HepG2 (cell line): Measurements from ENCODE around the gene DHRS13. TPM values are rescaled to one million over a fixed set of nuclear protein-coding genes. Genes with fewer than 3 reads are reported as not detected.

ENCODE experiments used
- CBX5 ChIP-seq: sonication (generic); formaldehyde crosslinking; IDR thresholded peaks from 2 replicates; pipeline ENCODE4 v1.4.0; 2020; ENCODE audit warnings: missing genetic modification reagents, borderline replicate concordance
- CERS6 ChIP-seq: sonication (generic); formaldehyde crosslinking; IDR thresholded peaks from 2 replicates; pipeline ENCODE4 v1.5.0; 2020; ENCODE audit warnings: missing genetic modification reagents
- EHMT2 ChIP-seq: fragments of 200-600 bp; sonication (generic); IDR thresholded peaks from 2 replicates; pipeline ENCODE4 v1.7.0; 2017; ENCODE audit warnings: antibody characterized with exemption, low read depth, low read length, borderline replicate concordance
- HNF4A ChIP-seq: sonication (generic); formaldehyde crosslinking; IDR thresholded peaks from 2 replicates; pipeline ENCODE4 v1.4.0; 2020; ENCODE audit warnings: missing genetic modification reagents
- MAF1 ChIP-seq: sonication (generic); formaldehyde crosslinking; IDR thresholded peaks from 2 replicates; pipeline ENCODE4 v1.5.0; 2020; ENCODE audit warnings: missing genetic modification reagents, borderline replicate concordance
- NCOA5 ChIP-seq: sonication (generic); formaldehyde crosslinking; IDR thresholded peaks from 2 replicates; pipeline ENCODE4 v1.4.0; 2020; ENCODE audit warnings: missing genetic modification reagents
- PHB2 ChIP-seq: fragments of 450-650 bp; IDR thresholded peaks from 2 replicates; pipeline ENCODE4 v1.6.1; 2018; ENCODE audit not compliant: partially characterized antibody
- PHF8 ChIP-seq: sonication (generic); formaldehyde crosslinking; IDR thresholded peaks from 2 replicates; pipeline ENCODE4 v1.5.0; 2020; ENCODE audit warnings: missing genetic modification reagents
- PITX1 ChIP-seq: sonication (generic); formaldehyde crosslinking; IDR thresholded peaks from 2 replicates; pipeline ENCODE4 v1.5.1; 2020; ENCODE audit warnings: mild to moderate bottlenecking, missing genetic modification reagents
- REXO4 ChIP-seq: sonication (generic); formaldehyde crosslinking; IDR thresholded peaks from 2 replicates; pipeline ENCODE4 v1.8.0; 2022; ENCODE audit warnings: missing genetic modification reagents, mild to moderate bottlenecking, borderline replicate concordance
- RXRB ChIP-seq: IDR thresholded peaks from 2 replicates; pipeline ENCODE4 v1.6.1; 2016; ENCODE audit warnings: borderline replicate concordance, missing genetic modification reagents, missing compliant biosample characterization
- SALL2 ChIP-seq: sonication (generic); formaldehyde crosslinking; IDR thresholded peaks from 2 replicates; pipeline ENCODE4 v1.8.1; 2023; ENCODE audit warnings: mild to moderate bottlenecking, missing genetic modification reagents, inconsistent platforms
- ZFP91 ChIP-seq: sonication (generic); formaldehyde crosslinking; IDR thresholded peaks from 2 replicates; pipeline ENCODE4 v1.9.0; 2022; ENCODE audit warnings: missing genetic modification reagents, mild to moderate bottlenecking, borderline replicate concordance
- ZIK1 ChIP-seq: sonication (generic); formaldehyde crosslinking; IDR thresholded peaks from 2 replicates; pipeline ENCODE4 v1.5.0; 2020; ENCODE audit warnings: mild to moderate bottlenecking, low read depth, missing genetic modification reagents, borderline replicate concordance
- ZMAT5 ChIP-seq: sonication (generic); formaldehyde crosslinking; IDR thresholded peaks from 2 replicates; pipeline ENCODE4 v1.5.0; 2020; ENCODE audit warnings: mild to moderate bottlenecking, low read depth, missing genetic modification reagents, borderline replicate concordance
- ZNF34 ChIP-seq: sonication (generic); formaldehyde crosslinking; IDR thresholded peaks from 2 replicates; pipeline ENCODE4 v1.4.0; 2020; ENCODE audit warnings: mild to moderate bottlenecking, missing genetic modification reagents, borderline replicate concordance
- ZNF780A ChIP-seq: sonication (generic); formaldehyde crosslinking; IDR thresholded peaks from 2 replicates; pipeline ENCODE4 v1.8.0; 2022; ENCODE audit warnings: mild to moderate bottlenecking, missing genetic modification reagents, moderate library complexity
- polyA plus RNA-seq, 8 experiments: library from polyadenylated mRNA; depleted of rRNA in 3 of 8; stranded (reverse) in 7 of 8; unstranded in 1 of 8; fragments of >200 nt; fragmentation: Illumina TruSeq in 4 of 8; extraction: Trizol in 4 of 8; gene quantifications; 2 replicates each; pipeline versions ENCODE4 v1.2.1 to v1.2.3, GENCODE V29; 2011 to 2016; ENCODE audit warnings: low read depth in 4 of 8, missing spikeins in 1 of 8, mixed read lengths in 1 of 8; ENCODE audit not compliant: insufficient read depth in 1 of 8
- total RNA-seq, 5 experiments: library from RNA; depleted of rRNA; stranded (reverse); fragments of >200 nt; fragmentation: Illumina TruSeq; extraction: Trizol; gene quantifications; 2 replicates each; pipeline ENCODE4 v1.2.3, GENCODE V29; 2016; ENCODE audit warnings: low read depth in 1 of 5
- TF ChIP-seq, protein P1 (sequence below), 2 experiments: sonication (generic) in 1 of 2; formaldehyde crosslinking in 1 of 2; IDR thresholded peaks; 2 replicates each; pipeline versions ENCODE4 v1.5.1 to v1.6.1; 2011 to 2020; ENCODE audit warnings: borderline replicate concordance in 1 of 2, low read depth in 1 of 2, low read length in 1 of 2, mild to moderate bottlenecking in 1 of 2, missing genetic modification reagents in 1 of 2, moderate library complexity in 1 of 2
- TF ChIP-seq, protein P2 (sequence below): sonication (generic); formaldehyde crosslinking; IDR thresholded peaks from 2 replicates; pipeline ENCODE4 v1.8.1; 2023; ENCODE audit warnings: mild to moderate bottlenecking, missing genetic modification reagents

DHRS13 gene
- total and polyA plus RNA-seq, 2 of the 13 experiments (the other 11 are each of a cell fraction or from before 2014, with no cell fraction given) = 11.8 to 12.6 TPM

GRCh38 chr17:28902819-28903545 is at the start of gene DHRS13 (continued):
- TF ChIP-seq ZFP91 (peak; percentile 48), HNF4A (CRISPR knock-in tag) (no peak; the same call in 1 of the 2 replicates), EHMT2 (no peak), CBX5 (CRISPR knock-in tag) (peak; percentile 76), RXRB (CRISPR knock-in tag) (peak; percentile 71; the same call in 1 of the 2 replicates), SALL2 (peak; percentile 72; the same call in 1 of the 2 replicates), ZIK1 (CRISPR knock-in tag) (peak; percentile 80), ZMAT5 (CRISPR knock-in tag) (no peak), NCOA5 (CRISPR knock-in tag) (no peak), CERS6 (CRISPR knock-in tag) (no peak), PHF8 (CRISPR knock-in tag) (peak; percentile 66), REXO4 (CRISPR knock-in tag) (no peak), ZNF780A (CRISPR knock-in tag) (no peak), ZNF34 (CRISPR knock-in tag) (peak; percentile 57; the same call in 1 of the 2 replicates), PHB2 (no peak), PITX1 (CRISPR knock-in tag) (peak; percentile 46; the same call in 1 of the 2 replicates), MAF1 (no peak)
- TF ChIP-seq, protein P1, sequence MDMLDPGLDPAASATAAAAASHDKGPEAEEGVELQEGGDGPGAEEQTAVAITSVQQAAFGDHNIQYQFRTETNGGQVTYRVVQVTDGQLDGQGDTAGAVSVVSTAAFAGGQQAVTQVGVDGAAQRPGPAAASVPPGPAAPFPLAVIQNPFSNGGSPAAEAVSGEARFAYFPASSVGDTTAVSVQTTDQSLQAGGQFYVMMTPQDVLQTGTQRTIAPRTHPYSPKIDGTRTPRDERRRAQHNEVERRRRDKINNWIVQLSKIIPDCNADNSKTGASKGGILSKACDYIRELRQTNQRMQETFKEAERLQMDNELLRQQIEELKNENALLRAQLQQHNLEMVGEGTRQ (IDR thresholded peaks at IDR 0.05; ENCODE audit: low read depth, low read length) = no peak
- TF ChIP-seq, protein P1 (CRISPR knock-in tag; IDR thresholded peaks at IDR 0.05; ENCODE audit: borderline replicate concordance) = no peak
- TF ChIP-seq, protein P2, sequence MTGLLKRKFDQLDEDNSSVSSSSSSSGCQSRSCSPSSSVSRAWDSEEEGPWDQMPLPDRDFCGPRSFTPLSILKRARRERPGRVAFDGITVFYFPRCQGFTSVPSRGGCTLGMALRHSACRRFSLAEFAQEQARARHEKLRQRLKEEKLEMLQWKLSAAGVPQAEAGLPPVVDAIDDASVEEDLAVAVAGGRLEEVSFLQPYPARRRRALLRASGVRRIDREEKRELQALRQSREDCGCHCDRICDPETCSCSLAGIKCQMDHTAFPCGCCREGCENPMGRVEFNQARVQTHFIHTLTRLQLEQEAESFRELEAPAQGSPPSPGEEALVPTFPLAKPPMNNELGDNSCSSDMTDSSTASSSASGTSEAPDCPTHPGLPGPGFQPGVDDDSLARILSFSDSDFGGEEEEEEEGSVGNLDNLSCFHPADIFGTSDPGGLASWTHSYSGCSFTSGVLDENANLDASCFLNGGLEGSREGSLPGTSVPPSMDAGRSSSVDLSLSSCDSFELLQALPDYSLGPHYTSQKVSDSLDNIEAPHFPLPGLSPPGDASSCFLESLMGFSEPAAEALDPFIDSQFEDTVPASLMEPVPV = peak; percentile 64; the same call in 1 of the 2 replicates
